Hepatocyte (in vitro differentiated cells): ENCODE results near the gene DDT. TPM values are rescaled to one million over a fixed set of nuclear protein-coding genes. Genes with fewer than 3 reads are reported as not detected.
"Not testable (repeated sequence)": the region's sequence is repeated elsewhere in the genome, so short reads cannot be mapped to it uniquely, and the experiment has no call there.

Experiments used
- DNase-seq: peaks from one replicate; pipeline ENCODE4 v3.0.0-alpha.2; 2016; ENCODE audit warnings: low spot score
- H2AFZ ChIP-seq: fragments of 200-600 bp; sonication (generic); 2 replicates; pipeline ENCODE4 v1.6.0; 2016; ENCODE audit warnings: antibody characterized with exemption, mild to moderate bottlenecking
- H3K27ac ChIP-seq: fragments of 200-600 bp; sonication (generic); 2 replicates; pipeline ENCODE4 v1.5.1; 2016; ENCODE audit warnings: mild to moderate bottlenecking
- H3K27me3 ChIP-seq: fragments of 200-600 bp; sonication (generic); 2 replicates; pipeline ENCODE4 v1.6.1; 2016
- H3K36me3 ChIP-seq: fragments of 200-600 bp; sonication (generic); replicated peaks from 2 replicates; pipeline ENCODE4 v1.5.1; 2016; ENCODE audit warnings: low read depth; ENCODE audit not compliant: insufficient read depth
- H3K4me1 ChIP-seq: fragments of 200-600 bp; sonication (generic); 2 replicates; pipeline ENCODE4 v1.5.1; 2016; ENCODE audit warnings: mild to moderate bottlenecking, moderate library complexity; ENCODE audit not compliant: insufficient read depth
- H3K4me2 ChIP-seq: fragments of 200-600 bp; sonication (generic); 2 replicates; pipeline ENCODE4 v1.6.0; 2016
- H3K4me3 ChIP-seq: fragments of 200-600 bp; sonication (generic); 2 replicates; pipeline ENCODE4 v1.5.1; 2016; ENCODE audit warnings: mild to moderate bottlenecking
- H3K79me2 ChIP-seq: fragments of 200-600 bp; sonication (generic); 2 replicates; pipeline ENCODE4 v1.6.0; 2017; ENCODE audit warnings: mild to moderate bottlenecking
- H3K9me2 ChIP-seq: fragments of 200-600 bp; sonication (generic); replicated peaks from 2 replicates; pipeline ENCODE4 v1.6.0; 2017; ENCODE audit warnings: mild to moderate bottlenecking; ENCODE audit not compliant: insufficient read depth
- H3K9me3 ChIP-seq: fragments of 200-600 bp; sonication (generic); 2 replicates; pipeline ENCODE4 v1.5.1; 2016; ENCODE audit warnings: low read depth, mild to moderate bottlenecking
- H4K20me1 ChIP-seq: fragments of 200-600 bp; sonication (generic); 2 replicates; pipeline ENCODE4 v1.6.0; 2016; ENCODE audit warnings: mild to moderate bottlenecking; ENCODE audit not compliant: insufficient read depth, poor library complexity, severe bottlenecking
- CTCF ChIP-seq: fragments of 200-600 bp; sonication (generic); IDR thresholded peaks from 2 replicates; pipeline ENCODE4 v1.5.1; 2016; ENCODE audit warnings: antibody characterized with exemption, mild to moderate bottlenecking; ENCODE audit not compliant: poor library complexity
- EZH2 ChIP-seq: fragments of 200-600 bp; sonication (generic); IDR thresholded peaks from 2 replicates; pipeline ENCODE4 v1.6.1; 2016; ENCODE audit warnings: antibody characterized with exemption, mild to moderate bottlenecking, borderline replicate concordance
- EZH2phosphoT487 ChIP-seq: fragments of 200-600 bp; sonication (generic); IDR thresholded peaks from one replicate; pipeline ENCODE4 v1.6.1; 2018; ENCODE audit warnings: antibody characterized with exemption, mild to moderate bottlenecking, low read depth, moderate library complexity; ENCODE audit not compliant: unreplicated experiment, severe bottlenecking
- WGBS: methylation state at CpG from one replicate; pipeline ENCODE4 v1.1.6; 2016; ENCODE audit warnings: low lambda C conversion rate; ENCODE audit errors: missing lambda C conversion rate; 5-methylcytosine and 5-hydroxymethylcytosine counted together
- polyA plus RNA-seq: library from polyadenylated mRNA; unstranded; fragments of >200 nt; fragmentation: Nextera tagmentation; extraction: Ambion mirVana; gene quantifications from 2 replicates; pipeline ENCODE4 v1.2.1, GENCODE V29; 2016
- total RNA-seq: library from RNA; depleted of rRNA; stranded (reverse); fragments of >200 nt; gene quantifications from 2 replicates; pipeline ENCODE4 v1.2.3, GENCODE V29; 2014

DDT gene
- total and polyA plus RNA-seq, 2 experiments from 2014 or later, result 136 to 223 TPM

- Histone ChIP-seq H3K79me2 (no peaks in the 10 kb centered on the region), H2AFZ (no peak overlapping the region), H3K9me3 (no peaks in the 10 kb centered on the region), H3K36me3 (no peaks in the 10 kb centered on the region), H3K4me2 (no peak overlapping the region), H3K9me2 (no peaks in the 10 kb centered on the region), H3K4me3 (no peak overlapping the region), H3K27ac (no peak overlapping the region), H3K4me1 (no peaks in the 10 kb centered on the region), H3K27me3 (no peaks in the 10 kb centered on the region), H4K20me1 (no peaks in the 10 kb centered on the region)
- 75% methylated on average over 3 of the region's 3 CpGs for WGBS
- TF ChIP-seq EZH2phosphoT487 (no peak), CTCF (no peak), EZH2 (no peak)
- DNase-seq, result no peak
Observed at GRCh38 chr22:23997092-23997491, 22.9 kb upstream of the DDT start.

DNA sequence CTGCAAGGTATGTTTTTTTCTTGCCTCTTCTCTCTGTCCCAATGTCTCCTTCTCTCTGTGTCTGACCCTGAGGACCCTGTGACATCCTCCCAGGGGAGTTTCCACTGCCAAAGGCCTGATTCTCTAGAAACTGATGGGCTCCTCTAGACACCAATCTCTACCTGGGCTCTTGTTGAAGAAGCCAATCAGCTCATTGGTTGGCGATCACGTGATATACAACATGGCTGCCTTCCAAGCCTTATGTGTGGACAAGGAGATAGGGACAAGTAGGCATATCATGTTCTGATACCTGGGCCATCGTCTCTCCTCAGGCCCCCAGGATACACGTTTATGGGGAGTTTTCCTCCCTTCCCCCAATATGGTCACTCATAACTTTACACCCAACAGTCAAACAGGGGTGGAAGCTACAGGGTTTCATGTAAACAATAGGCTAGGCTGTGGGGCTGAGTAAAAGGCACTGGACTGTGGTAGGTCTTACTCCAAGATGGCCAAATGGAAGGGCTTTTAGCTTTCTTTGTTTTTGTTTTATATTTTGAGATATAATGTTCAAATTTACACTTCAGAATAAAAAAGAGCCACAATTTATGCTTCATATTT, 19.4 kb upstream of the DDT start:
- H3K27ac ChIP-seq, H3K79me2 ChIP-seq, H3K36me3 ChIP-seq, H3K4me3 ChIP-seq, H2AFZ ChIP-seq, H3K4me2 ChIP-seq, H3K9me2 ChIP-seq, H3K9me3 ChIP-seq, H4K20me1 ChIP-seq, DNase-seq, H3K27me3 ChIP-seq, H3K4me1 ChIP-seq: not testable (repeated sequence)
- WGBS, result 61% methylated on average over 4 of the region's 4 CpGs

- not testable (repeated sequence) for DNase-seq, H3K4me2 ChIP-seq, H3K36me3 ChIP-seq, H3K9me3 ChIP-seq, H3K27me3 ChIP-seq, H3K4me1 ChIP-seq, H3K27ac ChIP-seq, H4K20me1 ChIP-seq, H3K79me2 ChIP-seq, H3K4me3 ChIP-seq, H2AFZ ChIP-seq, H3K9me2 ChIP-seq
- 62% methylated on average over 2 of the region's 2 CpGs for WGBS
Observed at GRCh38 chr22:23993080-23993479, 18.8 kb upstream of the DDT start.

GRCh38 chr22:23989583-23990244, 15.5 kb upstream of the DDT start:
- not testable (repeated sequence) for H3K9me2 ChIP-seq, H3K27me3 ChIP-seq, H3K36me3 ChIP-seq, H3K79me2 ChIP-seq, H3K4me3 ChIP-seq, H3K4me2 ChIP-seq, H2AFZ ChIP-seq, H4K20me1 ChIP-seq, H3K27ac ChIP-seq, H3K9me3 ChIP-seq, H3K4me1 ChIP-seq, DNase-seq
- WGBS, result 76% methylated on average over 2 of the region's 3 CpGs

DNA sequence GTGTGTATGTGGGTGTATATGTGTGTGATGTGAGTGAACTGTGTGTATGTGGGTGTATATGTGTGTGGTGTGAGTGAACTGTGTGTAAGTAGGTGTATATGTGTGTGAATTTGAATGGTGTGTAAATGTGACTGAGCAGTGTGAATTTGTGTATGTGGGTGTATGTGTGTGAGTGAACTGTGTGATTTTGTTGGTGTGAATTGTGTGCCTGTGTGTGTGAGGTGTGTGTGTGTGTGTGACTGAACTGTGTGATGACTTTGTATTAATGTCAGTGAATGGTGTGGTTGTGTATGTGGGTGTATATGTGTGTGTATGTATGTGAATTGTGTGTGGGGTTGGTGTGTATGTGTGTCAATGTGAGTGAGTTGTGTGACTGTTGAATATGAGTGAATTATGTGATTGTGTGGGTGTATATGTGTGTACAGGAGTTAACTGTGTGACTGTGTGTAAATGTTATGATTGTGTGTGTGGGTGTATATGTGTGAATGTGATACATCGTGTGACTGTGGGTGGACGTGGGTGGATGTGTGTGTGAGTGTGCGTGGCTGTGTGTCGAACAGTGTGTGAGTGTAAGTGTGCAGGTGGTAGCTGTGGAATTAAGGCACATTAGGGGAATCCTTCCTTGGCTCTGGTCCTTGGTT, 12.4 kb upstream of the DDT start:
- H3K27me3 ChIP-seq, H3K4me2 ChIP-seq, H3K27ac ChIP-seq, DNase-seq, H3K9me3 ChIP-seq, H3K36me3 ChIP-seq, H3K79me2 ChIP-seq, H2AFZ ChIP-seq, H3K4me3 ChIP-seq, H3K4me1 ChIP-seq, H4K20me1 ChIP-seq, H3K9me2 ChIP-seq: not testable (repeated sequence)
- no CpG with 5 or more reads among the region's 4 CpGs for WGBS

- whole genome bisulfite sequencing, result no CpG with 5 or more reads among the region's 8 CpGs
Observed at GRCh38 chr22:23986089-23986488, 11.8 kb upstream of the DDT start.

More at GRCh38 chr22:23986089-23986488, 11.8 kb upstream of the DDT start:
- not testable (repeated sequence) for H3K4me3 ChIP-seq, H3K27me3 ChIP-seq, H3K4me1 ChIP-seq, H3K36me3 ChIP-seq, H2AFZ ChIP-seq, H3K27ac ChIP-seq, H3K9me3 ChIP-seq, H3K9me2 ChIP-seq, DNase-seq, H3K4me2 ChIP-seq, H4K20me1 ChIP-seq, H3K79me2 ChIP-seq
